Stimulated activated CD4-positive, alpha-beta T cell treated with anti-CD3 and anti-CD28 coated beads, Interleukin-15, amount 100 ng/mL, for 1 hour (primary cell): Measurements from ENCODE around the gene OGA.

Experiments
- DNase-seq, 2 donors: peaks; one replicate each; pipeline ENCODE4 v3.0.0-alpha.2; 2020; ENCODE audit warnings: low read depth in 1 of 2, low spot score in 1 of 2

The OGA gene

GRCh38 chr10:101776161-101776817 lies 42.0 kb downstream of the OGA start:
- no peak for DNase-seq

- DNase-seq, result no peak
These were observed 42.7 kb downstream of the OGA start, which contains the start of gene FGF8 for GRCh38 chr10:101775273-101776160. Gene FGF8, minus strand, starts transcription at chr10:101776114. Its CDS starts 214 bp downstream, at chr10:101775900.

- DNase-seq, result no peak
These were observed 43.5 kb downstream of the OGA start for GRCh38 chr10:101774589-101775272.

- DNase-seq, result no peak
These were observed 44.2 kb downstream of the OGA start for GRCh38 chr10:101773923-101774588.

GRCh38 chr10:101772895-101773761 lies 45.1 kb downstream of the OGA start:
- no peak for DNase-seq

- no peak for DNase-seq
These were observed 46.0 kb downstream of the OGA start for GRCh38 chr10:101772017-101772894.

GRCh38 chr10:101771380-101771779 lies 46.9 kb downstream of the OGA start:
- no peak for DNase-seq

GRCh38 chr10:101770331-101771215 lies 47.7 kb downstream of the OGA start:
- DNase-seq, result no peak

GRCh38 chr10:101769541-101770180 lies 48.6 kb downstream of the OGA start:
- no peak for DNase-seq

- no peak for DNase-seq
These were observed 49.5 kb downstream of the OGA start for GRCh38 chr10:101768791-101769170.

- DNase-seq, result no peak
These were observed 50.1 kb downstream of the OGA start for GRCh38 chr10:101767966-101768790.

- no peak for DNase-seq
These were observed 50.7 kb downstream of the OGA start for GRCh38 chr10:101767600-101767945.

- no peak for DNase-seq
These were observed 51.3 kb downstream of the OGA start for GRCh38 chr10:101766753-101767599.

- no peak for DNase-seq
These were observed 51.9 kb downstream of the OGA start for GRCh38 chr10:101766306-101766705.

GRCh38 chr10:101763141-101763846 lies 55.0 kb downstream of the OGA start:
- DNase-seq, result no peak

- no peak for DNase-seq
These were observed 55.5 kb downstream of the OGA start for GRCh38 chr10:101762736-101763135.
